ENCODE data around the gene CFAP74. TPM values are rescaled to one million over a fixed set of nuclear protein-coding genes. Genes with fewer than 3 reads are reported as not detected.

CFAP74 gene
- total RNA-seq, 1 donor from 2014 or later, result 0.42 TPM

GRCh38 chr1:1943834-1944570 is 59.6 kb downstream of the CFAP74 start:
- no peaks in the 10 kb centered on the region for H3K9me3 Mint-ChIP-seq
- peaks cover 17% of the 10 kb centered on the region for H3K27me3 Mint-ChIP-seq (ENCODE audit: low read depth)
- TF ChIP-seq CTCF (IDR thresholded peaks at IDR 0.05; ENCODE audit: unreplicated experiment), result peak; percentile 92
- DNase-seq (ENCODE audit: low spot score in 2 of 2, unreplicated experiment in 2 of 2), result peak in 1 of 2 experiments; percentile 76
- no peak overlapping the region for H3K27ac Mint-ChIP-seq
- H3K4me3 Mint-ChIP-seq, result peak overlapping the region; percentile 34
- no peaks in the 10 kb centered on the region for H3K36me3 Mint-ChIP-seq
- H3K4me1 Mint-ChIP-seq, result peaks cover 4% of the 10 kb centered on the region

GRCh38 chr1:1942753-1943656 is 60.6 kb downstream of the CFAP74 start:
- no peak for TF ChIP-seq CTCF (IDR thresholded peaks at IDR 0.05; ENCODE audit: unreplicated experiment)
- Mint-ChIP-seq H3K27ac (no peak overlapping the region), H3K4me3 (no peak overlapping the region), H3K9me3 (no peaks in the 10 kb centered on the region), H3K27me3 (ENCODE audit: low read depth) (peaks cover 12% of the 10 kb centered on the region), H3K36me3 (no peaks in the 10 kb centered on the region), H3K4me1 (peaks cover 4% of the 10 kb centered on the region)
- no peak for DNase-seq (ENCODE audit: low spot score in 2 of 2, unreplicated experiment in 2 of 2)

- Mint-ChIP-seq H3K27ac (no peak overlapping the region), H3K36me3 (no peaks in the 10 kb centered on the region), H3K9me3 (no peaks in the 10 kb centered on the region), H3K27me3 (ENCODE audit: low read depth) (peaks cover 12% of the 10 kb centered on the region), H3K4me3 (no peak overlapping the region), H3K4me1 (peaks cover 4% of the 10 kb centered on the region)
- no peak for TF ChIP-seq CTCF (IDR thresholded peaks at IDR 0.05; ENCODE audit: unreplicated experiment)
- DNase-seq (ENCODE audit: low spot score in 2 of 2, unreplicated experiment in 2 of 2), result no peak
Observed at GRCh38 chr1:1941868-1942752, 61.5 kb downstream of the CFAP74 start.

GRCh38 chr1:1941211-1941841 is 62.3 kb downstream of the CFAP74 start:
- DNase-seq (ENCODE audit: low spot score in 2 of 2, unreplicated experiment in 2 of 2), result no peak
- H3K27me3 Mint-ChIP-seq (ENCODE audit: low read depth), result peaks cover 12% of the 10 kb centered on the region
- H3K9me3 Mint-ChIP-seq, result no peaks in the 10 kb centered on the region
- no peak overlapping the region for H3K4me3 Mint-ChIP-seq
- no peak for TF ChIP-seq CTCF (IDR thresholded peaks at IDR 0.05; ENCODE audit: unreplicated experiment)
- H3K4me1 Mint-ChIP-seq, result peaks cover 4% of the 10 kb centered on the region
- no peak overlapping the region for H3K27ac Mint-ChIP-seq
- no peaks in the 10 kb centered on the region for H3K36me3 Mint-ChIP-seq

GRCh38 chr1:1940123-1940425 is 63.5 kb downstream of the CFAP74 start:
- peaks cover 4% of the 10 kb centered on the region for H3K4me1 Mint-ChIP-seq
- DNase-seq (ENCODE audit: low spot score in 2 of 2, unreplicated experiment in 2 of 2), result no peak
- no peaks in the 10 kb centered on the region for H3K9me3 Mint-ChIP-seq
- TF ChIP-seq CTCF (IDR thresholded peaks at IDR 0.05; ENCODE audit: unreplicated experiment), result no peak
- H3K27me3 Mint-ChIP-seq (ENCODE audit: low read depth), result peaks cover 8% of the 10 kb centered on the region
- no peaks in the 10 kb centered on the region for H3K36me3 Mint-ChIP-seq
- H3K27ac Mint-ChIP-seq, result no peak overlapping the region
- H3K4me3 Mint-ChIP-seq, result no peak overlapping the region
